Measurements from ENCODE around the gene RPS5.
A peak's percentile ranks its signal among the peaks of the same experiment; 100 is the strongest.

Gene RPS5

GRCh38 chr19:58385313-58385890 lies 1.7 kb upstream of the RPS5 start:
- H3K27ac ChIP-seq: peak overlapping the region; percentile 98
- TF ChIP-seq CTCF (IDR thresholded peaks at IDR 0.05) (no peak), ZFX (IDR thresholded peaks at IDR 0.05; ENCODE audit: borderline replicate concordance) (no peak)

- H3K27ac ChIP-seq: peak overlapping the region; percentile 98
- TF ChIP-seq ZFX (IDR thresholded peaks at IDR 0.05; ENCODE audit: borderline replicate concordance) (no peak), CTCF (IDR thresholded peaks at IDR 0.05) (no peak)
These were observed 1.0 kb upstream of the RPS5 start for GRCh38 chr19:58385891-58386575.

- peak overlapping the region; percentile 98 for H3K27ac ChIP-seq
- TF ChIP-seq CTCF (IDR thresholded peaks at IDR 0.05) (peak; percentile 17; the same call in 1 of the 2 replicates), ZFX (IDR thresholded peaks at IDR 0.05; ENCODE audit: borderline replicate concordance) (no peak)
These were observed 487 bp downstream of the RPS5 start for GRCh38 chr19:58387338-58388174.

- H3K27ac ChIP-seq: peak overlapping the region; percentile 98
- TF ChIP-seq ZFX (IDR thresholded peaks at IDR 0.05; ENCODE audit: borderline replicate concordance) (no peak), CTCF (IDR thresholded peaks at IDR 0.05) (0 out of 2 replicates have a peak, but pooled peaks have one; percentile 1)
These were observed 1.1 kb downstream of the RPS5 start for GRCh38 chr19:58388175-58388526.

- H3K27ac ChIP-seq: peak overlapping the region; percentile 82
- no peak for TF ChIP-seq CTCF (IDR thresholded peaks at IDR 0.05)
- no peak for TF ChIP-seq ZFX (IDR thresholded peaks at IDR 0.05; ENCODE audit: borderline replicate concordance)
These were observed 6.1 kb downstream of the RPS5 start for GRCh38 chr19:58392945-58393724.

- TF ChIP-seq CTCF (IDR thresholded peaks at IDR 0.05) (no peak), ZFX (IDR thresholded peaks at IDR 0.05; ENCODE audit: borderline replicate concordance) (no peak)
- peak overlapping the region; percentile 82 for H3K27ac ChIP-seq
These were observed 6.6 kb downstream of the RPS5 start for GRCh38 chr19:58393725-58394033.
